NCI-H1694 treated with DMSO at 0.1 percent for 48 hours (cell line): ENCODE data around the gene ZHX3.

Experiments used
- DNase-seq: peaks from one replicate; lab custom pipeline; 2025; lab: John Stamatoyannopoulos, UW

The ZHX3 gene

DNA sequence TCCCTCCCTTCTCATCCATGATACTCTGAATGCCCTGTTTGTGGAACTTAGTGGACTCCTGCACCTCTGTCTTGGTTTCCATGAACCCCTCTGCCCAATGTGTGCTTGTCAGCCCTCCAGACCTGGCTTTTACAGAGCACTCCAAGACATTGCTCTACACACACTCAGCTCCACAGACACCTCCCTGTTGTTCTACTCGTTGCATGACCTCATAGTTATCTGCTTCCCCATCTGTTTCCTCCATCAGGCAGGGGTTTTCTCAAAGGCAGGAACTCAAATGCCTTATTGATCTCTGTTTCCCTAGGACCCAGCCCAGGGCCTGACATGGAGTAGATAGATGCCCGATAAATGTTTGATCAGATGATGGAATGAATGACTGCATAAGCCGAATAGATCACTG is 166.9 kb downstream of the ZHX3 start:
- no peak for DNase-seq

DNA sequence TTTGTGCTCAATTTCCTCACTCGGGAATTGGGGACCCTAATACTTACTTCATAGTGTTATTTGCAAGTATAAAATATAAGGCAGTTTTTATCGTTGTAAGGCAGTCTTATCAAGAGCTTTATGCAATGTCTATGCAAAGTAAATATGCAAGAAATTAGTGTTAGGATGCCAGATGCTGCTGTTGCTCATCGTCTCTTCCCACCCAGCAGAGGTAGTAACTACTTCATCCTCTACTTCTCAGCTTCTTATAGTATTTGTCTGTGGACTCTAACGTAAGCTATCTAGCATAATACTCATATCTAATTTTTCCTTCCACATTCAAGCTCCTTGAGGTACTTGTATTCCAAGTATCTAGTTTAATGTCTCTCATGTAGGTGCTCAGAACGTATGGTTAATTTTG is 168.6 kb downstream of the ZHX3 start:
- no peak for DNase-seq

DNA sequence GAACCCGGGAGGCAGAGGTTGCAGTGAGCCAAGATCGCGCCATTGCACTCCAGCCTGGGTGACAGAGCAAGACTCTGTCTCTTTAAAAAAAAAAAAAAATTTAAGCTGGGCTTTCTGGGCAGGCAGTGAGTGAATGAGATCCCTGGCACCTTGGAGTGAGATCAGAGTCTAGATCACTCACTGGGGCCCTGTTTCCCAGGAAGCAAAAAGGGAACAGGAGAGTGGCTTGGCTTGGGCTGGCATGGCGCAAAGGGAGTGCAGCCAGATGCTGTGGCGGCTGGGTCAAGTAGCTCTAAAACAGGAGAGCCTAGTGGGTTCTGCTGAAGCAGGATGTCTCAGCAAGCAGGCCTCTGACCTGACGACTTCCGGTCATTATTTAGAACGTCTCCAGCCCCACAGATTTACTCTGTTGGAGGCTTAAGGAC is 169.8 kb downstream of the ZHX3 start:
- DNase-seq, result no peak

DNA sequence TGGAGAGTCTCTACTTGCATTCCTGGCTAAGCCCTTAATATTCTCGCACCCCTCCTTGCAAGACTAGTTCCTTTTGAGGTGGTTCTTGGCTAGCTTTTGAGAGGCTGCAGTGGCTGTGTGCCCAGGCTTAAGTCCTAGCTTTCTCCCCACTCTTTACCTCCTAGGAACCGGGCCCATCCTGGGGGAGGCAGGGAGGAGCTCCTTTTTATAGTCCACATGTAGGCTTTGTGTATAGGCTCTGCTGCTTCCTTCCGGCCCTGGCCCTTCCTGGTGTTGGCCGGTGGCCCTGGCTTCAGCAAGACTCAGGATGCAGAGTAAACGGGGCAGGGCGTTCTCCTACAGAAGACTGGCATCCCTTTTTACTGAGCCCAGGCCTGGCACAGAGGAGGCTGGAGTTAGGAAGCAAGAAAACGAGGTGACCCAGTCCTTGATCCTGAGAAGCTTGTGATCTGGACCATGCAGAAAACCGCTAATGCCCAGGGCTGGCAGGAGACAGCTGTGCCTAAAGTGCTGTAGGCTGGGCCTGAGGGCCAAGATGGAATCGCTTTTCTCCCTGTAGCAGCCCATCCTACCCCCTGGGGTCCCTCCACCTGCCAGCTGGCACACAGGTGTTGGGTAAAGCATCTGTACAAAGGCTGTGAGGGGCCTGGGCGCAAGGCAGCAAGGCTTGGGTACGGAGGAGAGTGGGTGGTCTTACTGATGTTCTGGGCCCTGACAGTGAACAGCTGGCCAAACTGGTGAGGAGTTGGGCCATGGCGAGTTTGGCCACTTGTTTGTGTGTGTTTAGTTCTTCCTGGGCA is 171.5 kb downstream of the ZHX3 start:
- DNase-seq, result no peak

DNA sequence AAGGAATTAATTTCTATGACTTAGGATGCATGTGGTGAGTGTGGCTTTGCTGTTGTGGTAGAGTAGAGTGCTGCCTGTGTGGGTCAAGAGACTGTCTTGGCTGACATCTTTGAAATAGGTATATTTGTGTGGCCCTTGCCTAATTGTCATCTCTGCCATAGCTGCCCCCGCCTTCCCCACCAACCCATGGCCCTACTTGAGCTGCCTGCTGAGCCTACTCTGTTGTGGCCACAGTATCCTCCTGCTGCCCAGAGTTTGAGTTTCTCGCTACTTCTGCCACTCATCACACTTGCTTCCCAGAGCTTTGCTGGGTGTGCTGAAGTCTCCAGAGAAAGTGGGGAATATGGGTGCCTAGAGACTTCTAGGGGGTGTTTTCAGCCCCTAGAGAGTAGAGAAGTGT is 172.2 kb downstream of the ZHX3 start:
- no peak for DNase-seq

DNA sequence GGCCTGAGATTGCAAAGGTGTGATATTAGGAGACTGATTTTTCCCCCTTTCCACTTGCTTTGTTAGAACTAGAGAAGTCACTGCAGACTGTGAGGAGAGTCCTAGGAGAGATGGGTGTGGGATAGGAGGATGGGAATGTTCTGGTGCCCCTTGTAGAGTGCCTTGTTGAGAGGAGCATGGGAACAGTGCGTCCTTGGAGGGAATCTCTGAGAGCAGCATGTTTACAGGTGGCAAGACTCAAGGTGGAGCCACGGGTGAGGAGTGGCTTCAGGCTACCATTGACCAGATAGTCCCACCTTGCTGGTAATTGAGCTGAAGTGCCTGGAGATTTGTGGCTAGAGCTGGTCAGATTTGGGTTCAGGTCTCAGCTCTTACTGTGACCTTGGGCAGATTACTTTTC is 174.2 kb downstream of the ZHX3 start:
- no peak for DNase-seq

DNA sequence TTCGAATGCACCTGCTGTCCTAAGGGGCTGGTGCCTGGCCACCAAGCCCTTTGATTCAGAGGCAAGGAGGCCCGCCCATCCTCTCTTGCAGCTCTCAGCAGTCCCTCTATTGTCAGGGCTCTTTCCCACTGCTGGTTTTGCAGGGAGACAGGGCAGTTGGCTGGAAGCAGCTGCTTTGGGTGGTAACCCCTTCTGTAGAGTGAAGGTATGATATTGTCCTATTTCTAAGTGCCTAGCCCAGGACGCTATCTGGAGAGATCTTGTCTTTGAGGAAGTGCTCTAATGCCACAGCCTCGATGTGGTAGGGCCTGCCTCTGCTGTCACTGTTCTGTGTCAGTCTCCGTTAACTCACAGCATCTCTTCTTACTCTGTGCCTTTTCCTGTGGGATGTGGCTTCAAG is 174.6 kb downstream of the ZHX3 start:
- no peak for DNase-seq

DNA sequence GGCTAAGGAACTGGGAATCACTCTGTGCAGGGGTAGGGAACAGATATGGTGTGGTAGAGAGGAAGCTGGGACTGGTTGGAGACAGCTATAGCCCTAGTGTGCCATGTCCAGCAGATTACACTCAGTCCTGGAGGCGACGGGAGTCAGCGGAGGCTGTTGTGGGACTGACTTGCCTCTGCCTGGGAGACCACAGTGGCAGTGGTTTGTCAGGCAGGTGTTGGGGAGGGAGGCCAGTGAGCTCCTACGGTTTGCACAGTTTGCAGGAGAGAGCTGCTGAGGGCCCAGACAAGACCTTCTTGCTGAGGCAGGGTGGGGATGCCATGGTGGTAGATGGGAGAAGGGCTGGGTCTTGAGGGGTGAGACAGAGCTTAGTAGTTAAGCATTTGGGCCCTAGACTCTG is 175.3 kb downstream of the ZHX3 start:
- no peak for DNase-seq

DNA sequence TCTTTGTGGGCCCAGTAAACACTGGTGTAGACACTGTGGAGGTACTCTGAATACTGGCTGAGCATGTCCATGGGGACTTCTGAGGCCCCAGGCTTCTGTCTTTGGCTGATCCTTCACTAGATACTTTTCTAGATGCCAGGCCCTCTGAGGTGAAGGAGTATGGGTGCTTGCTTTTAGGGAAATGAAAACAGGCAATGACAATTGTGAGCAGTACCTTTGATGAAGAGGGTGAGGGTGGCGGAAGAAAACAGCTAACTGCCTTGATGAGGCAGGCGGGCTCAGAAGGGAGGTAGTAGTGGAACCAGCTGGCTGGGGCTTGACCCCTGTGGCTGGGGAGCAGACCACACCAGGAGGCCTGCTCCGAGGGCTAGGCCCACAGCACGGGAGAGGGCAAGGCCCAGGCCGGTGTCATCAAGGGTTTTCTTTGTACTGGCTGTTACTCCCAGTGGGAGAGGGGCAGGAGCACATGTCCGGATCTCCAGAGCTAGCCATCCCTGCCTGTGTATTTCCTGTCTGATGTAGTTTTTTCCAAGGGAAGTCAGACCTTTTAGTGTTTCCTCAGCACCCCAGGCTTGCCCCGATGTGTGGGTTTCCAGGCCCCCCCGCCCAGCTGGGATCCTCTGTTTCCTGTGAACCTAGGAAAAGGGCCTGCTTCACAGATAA is 176.2 kb downstream of the ZHX3 start:
- DNase-seq, result no peak

DNA sequence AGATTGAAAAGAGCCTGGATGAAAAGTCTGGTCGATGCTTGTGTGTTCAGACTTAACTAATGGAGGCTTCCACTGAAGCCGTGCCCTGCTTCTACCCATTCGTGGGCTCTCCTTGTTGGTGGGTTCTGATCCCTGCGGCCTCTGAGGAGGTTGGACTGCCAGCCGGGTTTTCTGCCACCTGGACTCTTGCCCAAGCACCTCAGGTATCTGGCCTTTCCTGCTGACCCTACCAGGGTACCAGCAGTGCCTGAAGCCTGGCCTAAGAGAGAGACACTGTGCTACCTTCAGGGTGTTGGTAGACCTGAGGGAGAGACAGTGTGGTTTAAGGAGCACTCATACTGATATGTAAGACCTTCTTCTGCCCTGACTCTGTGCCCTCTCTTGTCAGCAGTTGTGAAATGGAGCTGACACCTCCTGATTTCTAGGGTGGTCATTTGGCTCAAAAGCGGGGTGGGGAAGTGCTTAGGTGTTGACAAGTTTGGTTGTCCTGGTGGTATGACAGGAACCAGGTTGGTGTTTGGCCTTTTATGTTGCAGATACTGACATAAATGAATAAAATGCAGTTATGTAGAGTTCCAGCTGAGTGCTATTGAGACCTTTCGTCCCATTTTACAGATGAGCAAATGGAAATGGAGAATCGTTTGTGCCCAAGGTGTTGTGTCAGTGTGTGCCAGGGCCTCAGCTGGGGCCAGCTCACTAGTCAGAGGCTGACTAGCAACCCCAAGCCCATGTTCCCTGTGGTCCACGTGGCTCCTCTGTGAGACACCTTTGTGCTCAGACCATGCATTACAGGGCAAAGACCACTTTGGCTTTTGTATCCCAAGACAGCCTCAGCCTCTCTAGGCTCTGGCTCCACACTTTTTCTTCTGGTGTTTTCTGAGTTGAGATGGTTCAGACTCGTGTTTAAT is 177.1 kb downstream of the ZHX3 start:
- DNase-seq, result no peak

DNA sequence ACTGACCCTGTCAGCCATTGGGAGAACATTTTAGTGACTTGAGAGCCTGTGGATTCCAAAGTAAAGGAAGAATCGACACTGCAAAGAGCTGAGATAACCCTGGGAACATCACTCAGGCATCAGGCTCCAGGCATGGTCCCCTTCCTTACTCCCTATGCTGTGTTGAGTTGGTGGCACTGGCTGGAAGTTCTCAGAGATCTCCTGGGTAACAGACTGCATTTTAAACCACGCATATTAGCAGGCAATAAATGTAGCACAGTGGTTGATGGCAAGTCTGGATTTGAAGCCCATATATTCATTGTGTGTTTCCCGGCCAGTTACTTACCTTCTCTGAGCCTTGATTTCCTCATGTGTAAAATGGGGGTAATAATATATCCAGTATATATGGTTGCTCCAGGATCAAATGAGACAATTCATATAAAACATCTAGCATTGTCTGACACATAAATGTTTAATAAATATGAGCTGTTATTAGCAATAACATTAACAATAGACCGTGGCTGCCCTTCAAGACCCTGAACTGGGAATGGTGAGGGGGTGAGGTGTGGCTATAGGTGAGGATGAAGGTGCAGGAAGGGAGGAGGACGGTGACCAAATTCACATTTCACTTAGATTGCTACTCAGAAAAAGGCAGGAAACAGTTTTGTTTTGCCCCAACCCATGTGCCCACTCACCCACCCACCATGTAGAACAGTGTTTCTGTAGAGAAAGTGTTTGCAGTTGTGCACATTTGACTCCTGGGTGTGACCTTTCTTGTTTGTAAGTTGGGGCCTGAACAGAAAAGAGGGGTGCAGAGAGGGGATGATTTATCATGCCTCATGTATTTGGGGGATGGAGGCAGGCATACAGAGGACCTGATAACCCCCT is 178.1 kb downstream of the ZHX3 start:
- DNase-seq, result no peak

DNA sequence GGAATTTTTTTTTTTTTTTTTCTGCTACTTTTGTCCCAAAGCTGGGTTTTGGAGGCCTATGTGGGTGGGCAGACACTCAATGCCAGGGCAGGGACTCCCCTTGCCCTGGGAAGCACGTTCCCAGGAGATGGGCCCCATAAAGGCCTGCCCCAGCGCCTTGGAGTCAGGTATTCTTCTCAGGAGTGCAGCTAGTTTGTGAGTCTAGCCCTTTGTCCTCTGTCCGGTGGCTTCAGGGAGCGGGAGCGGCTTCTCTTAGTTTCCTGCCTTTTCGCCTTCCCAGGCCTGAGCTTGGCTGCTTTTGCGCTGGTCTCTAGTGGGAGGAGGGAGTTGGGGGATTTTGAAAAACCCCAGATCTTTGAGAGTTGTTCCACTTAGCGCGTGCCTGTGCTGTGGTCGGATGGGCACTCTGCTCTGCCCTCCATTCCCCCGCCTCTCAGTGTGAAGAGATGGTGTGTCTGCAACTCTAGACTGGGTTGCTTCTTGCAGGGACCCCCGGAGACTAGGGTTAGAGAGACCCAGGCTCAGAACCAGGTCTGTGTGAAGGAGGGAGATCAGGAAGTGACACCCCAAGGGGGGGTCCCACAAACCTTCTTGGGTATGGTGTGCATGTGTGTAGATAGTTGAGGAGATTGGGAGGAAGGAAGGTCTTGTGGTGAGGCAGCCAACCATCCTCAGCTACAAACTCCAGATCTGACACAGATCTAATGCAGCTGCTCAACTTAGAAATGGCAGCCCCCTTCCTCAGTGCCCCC is 178.9 kb downstream of the ZHX3 start:
- DNase-seq, result no peak

DNA sequence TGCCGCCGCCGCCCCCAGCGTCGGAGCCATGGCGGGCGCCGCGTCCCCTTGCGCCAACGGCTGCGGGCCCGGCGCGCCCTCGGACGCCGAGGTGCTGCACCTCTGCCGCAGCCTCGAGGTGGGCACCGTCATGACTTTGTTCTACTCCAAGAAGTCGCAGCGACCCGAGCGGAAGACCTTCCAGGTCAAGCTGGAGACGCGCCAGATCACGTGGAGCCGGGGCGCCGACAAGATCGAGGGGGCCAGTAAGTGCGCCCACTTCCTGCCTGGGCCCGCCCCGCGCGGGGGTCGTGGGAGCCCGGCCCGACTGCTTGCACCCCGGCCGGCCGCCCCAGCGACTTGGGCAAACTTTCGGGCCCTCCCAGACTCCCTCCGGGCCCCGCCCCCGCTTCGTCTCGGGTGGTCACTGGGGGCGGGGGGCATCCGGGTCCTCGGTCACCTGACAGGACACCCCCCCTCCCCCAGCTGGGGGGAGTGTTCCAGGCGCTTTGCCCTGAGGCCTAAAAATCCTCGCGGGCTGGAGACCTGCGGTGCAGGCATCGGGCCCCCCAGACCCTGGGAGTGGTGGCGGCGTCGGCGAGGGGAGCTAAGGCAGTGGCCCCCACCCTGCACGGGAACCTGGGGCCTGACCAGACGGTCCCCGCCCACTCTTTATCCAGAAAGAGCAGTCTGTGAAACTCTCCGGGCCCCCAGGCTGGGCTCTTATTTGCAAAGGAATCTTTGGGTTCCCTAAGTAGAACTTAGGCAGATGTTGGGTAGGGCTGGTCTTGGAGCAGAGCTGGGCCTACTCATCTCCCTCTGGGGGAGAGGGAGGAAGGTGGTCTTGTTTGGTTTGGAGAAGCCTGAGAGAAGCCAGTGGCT is 179.7 kb downstream of the ZHX3 start:
- peak; percentile 11 for DNase-seq

DNA sequence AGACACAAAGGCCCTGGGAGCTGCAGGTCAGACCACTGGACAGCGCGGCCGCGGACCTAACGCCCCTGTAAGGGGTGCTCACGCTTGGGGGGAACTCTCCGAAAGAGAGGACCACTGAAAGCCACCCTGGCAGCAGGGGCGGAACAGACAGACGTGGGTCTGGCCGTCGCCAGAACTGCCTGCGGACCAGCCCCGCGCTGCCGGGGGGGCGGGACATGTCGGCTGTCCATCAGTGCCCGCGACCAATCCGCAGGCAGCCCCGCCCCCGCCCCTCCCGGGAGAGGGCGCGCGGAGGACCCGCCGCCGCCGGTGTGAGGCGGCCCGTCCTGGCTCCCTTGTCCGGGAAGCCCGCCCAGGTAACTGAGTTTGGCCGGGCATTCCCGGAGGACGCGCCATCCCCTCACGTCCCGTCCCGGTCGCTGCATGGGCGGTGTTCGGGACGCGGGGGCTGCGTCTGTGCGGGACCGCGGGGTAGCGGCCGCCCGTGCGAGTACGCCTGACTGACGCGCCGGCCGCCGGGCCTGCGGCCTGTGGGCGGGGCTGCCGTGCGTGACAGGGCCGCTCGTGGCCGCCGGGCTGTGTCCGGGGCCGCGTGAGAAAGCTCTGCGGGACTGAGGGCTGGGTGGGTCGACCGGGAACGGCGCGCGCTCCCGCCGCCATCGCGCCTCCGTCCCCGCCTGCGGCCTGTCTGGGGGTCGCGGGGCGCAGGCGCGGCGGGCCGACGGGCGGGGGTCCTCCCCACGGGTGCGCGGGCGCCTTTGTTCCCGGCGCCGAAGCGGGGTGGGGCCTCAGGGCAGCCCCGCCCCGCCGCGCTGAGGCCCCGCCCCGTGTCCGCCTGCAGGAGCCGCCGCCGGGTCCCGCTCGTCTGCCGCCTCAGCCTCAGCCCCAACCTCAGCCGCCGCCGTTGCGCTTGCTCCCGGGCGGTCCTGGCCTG is 180.6 kb downstream of the ZHX3 start, which contains the start of gene PLCG1:
Gene PLCG1, plus strand, starts transcription at position 864 of the 934 bp plus-strand sequence. CDS start 99 bp downstream, outside the sequence.
- peak; percentile 27 for DNase-seq

DNA sequence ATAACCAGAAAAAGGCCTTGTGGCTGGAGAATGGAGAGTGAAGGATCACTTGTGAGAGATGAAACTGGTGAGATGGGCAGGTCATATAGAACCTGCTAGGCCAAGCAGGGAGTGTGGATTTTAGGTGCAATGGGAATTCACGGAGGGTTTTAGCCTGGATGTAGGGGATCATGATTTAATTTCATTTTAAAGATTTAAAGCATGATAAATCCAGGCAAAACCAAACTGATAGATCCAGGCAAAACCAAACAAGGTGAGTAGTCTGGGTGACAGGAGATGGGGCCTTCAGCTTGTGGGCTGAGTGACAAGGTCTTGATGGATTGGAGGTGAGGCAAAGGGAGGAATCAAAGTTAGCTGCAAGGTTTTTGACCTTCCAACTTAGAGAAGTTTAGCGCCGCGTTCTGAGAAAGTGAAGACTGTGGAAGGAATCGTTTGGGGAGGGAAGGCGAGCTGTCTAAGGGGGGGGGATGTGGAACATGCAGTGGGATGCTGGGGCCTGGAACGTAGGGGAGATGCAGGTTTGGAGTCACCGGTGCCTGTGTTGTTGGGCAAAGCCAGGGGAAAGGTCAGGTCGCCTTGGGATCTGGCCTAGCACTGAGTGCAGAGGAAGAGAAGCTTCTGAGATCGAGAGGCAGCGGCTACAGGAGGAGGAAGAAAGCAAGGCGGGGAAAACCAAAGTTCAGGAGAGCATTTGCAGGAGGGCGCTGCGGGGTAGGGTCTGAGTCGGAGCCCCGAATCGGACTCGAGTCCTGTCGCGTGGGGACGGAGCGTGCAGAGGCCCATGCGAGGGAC is 181.4 kb downstream of the ZHX3 start:
- no peak for DNase-seq

DNA sequence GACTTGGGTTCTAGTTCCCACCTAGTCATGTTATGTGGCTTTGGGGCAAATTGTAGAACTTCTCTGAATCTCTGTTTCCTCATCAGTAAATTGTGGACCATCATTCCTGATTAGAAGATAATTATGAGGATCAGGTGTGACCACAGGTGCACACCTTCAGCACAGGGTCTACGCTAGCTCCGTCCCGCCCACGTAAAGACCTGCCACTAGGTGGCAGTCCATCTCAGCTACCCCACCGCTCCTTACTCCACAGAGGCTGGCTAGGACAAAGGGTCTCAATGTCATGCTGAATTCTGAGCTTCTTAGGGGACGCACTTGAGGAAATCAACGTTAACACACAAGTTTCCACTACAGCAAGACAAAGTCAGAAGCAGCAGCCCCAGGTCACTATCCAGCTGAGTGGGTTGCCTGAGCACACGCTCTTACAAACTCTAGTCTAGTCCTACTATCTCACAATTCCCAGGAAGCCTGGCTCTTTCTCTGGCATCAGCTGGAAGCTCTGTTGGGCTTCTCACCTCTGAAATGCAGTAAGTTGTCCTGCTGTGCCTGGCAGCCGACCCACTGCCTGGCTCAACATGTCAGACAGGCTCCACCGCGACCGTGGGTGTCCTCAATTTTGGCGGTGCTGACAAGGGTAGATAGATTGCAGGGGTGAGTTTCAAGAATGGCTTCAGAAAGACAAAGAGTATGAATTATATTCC is 182.2 kb downstream of the ZHX3 start:
- peak; percentile 34 for DNase-seq
